Neutrophil (primary cell): ENCODE results near the gene OR9G1.
"Not testable (repeated sequence)": the region's sequence is repeated elsewhere in the genome, so short reads cannot be mapped to it uniquely, and the experiment has no call there.

Source experiments
- H3K27ac ChIP-seq: fragments of 200-600 bp; sonication (generic); 2 replicates; pipeline ENCODE4 v1.5.1; 2016; ENCODE audit warnings: mild to moderate bottlenecking, moderate library complexity
- H3K27me3 ChIP-seq: fragments of 200-600 bp; sonication (generic); 2 replicates; pipeline ENCODE4 v1.6.0; 2016; ENCODE audit warnings: mild to moderate bottlenecking
- H3K36me3 ChIP-seq: fragments of 200-600 bp; sonication (generic); 2 replicates; pipeline ENCODE4 v1.5.1; 2017
- H3K4me1 ChIP-seq, 2 experiments: fragments of 200-600 bp in 1 of 2; sonication (generic) in 1 of 2; 1 replicate in 1 of 2; 2 replicates in 1 of 2; pipeline versions ENCODE4 v1.5.1 to v1.6.1; 2013 to 2016; ENCODE audit warnings: low read depth in 1 of 2, low read length in 1 of 2, mild to moderate bottlenecking in 1 of 2, moderate library complexity in 1 of 2; ENCODE audit not compliant: control insufficient read depth in 1 of 2, insufficient read depth in 1 of 2
- H3K4me3 ChIP-seq, 2 experiments: fragments of 200-600 bp in 1 of 2; sonication (generic) in 1 of 2; 1 replicate in 1 of 2; 2 replicates in 1 of 2; pipeline ENCODE4 v1.5.1; 2013 to 2016; ENCODE audit warnings: low read depth in 1 of 2, low read length in 1 of 2, mild to moderate bottlenecking in 1 of 2, moderate library complexity in 1 of 2
- H3K9me3 ChIP-seq: fragments of 200-600 bp; sonication (generic); 2 replicates; pipeline ENCODE4 v1.5.1; 2016
- TF ChIP-seq, protein P1 (sequence below): fragments of 200-600 bp; sonication (generic); IDR thresholded peaks from 2 replicates; pipeline ENCODE4 v1.5.1; 2016; ENCODE audit warnings: antibody characterized with exemption

The OR9G1 gene

DNA sequence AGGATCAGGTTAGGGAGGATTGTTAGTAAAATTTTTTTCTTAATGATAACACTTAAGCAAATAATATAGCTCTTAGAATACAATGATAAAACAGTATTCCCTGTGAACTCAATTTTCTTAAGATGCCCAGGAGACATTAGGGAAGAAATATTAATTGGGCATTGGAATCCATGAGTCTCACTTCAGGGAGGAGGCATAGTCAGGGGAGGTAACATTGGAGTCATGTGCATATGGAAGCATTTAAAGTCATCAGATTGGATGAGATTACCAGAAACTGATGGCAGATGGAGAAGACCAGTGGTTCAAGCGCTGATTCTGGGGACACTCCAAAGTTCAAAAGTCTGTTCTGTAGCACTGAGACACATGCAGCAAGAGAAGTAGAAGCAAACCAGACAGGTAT is at the start of gene OR9G1:
Gene OR9G1 (plus strand): TSS at position 301 of the 400 bp plus-strand sequence. CDS start 1,293 bp downstream, outside the sequence.
- H3K4me1 ChIP-seq, result no peaks in the 10 kb centered on the region
- no peak within 1 kb of the TSS for H3K27ac ChIP-seq
- no peaks in the 10 kb centered on the region for H3K36me3 ChIP-seq
- TF ChIP-seq, protein P1, sequence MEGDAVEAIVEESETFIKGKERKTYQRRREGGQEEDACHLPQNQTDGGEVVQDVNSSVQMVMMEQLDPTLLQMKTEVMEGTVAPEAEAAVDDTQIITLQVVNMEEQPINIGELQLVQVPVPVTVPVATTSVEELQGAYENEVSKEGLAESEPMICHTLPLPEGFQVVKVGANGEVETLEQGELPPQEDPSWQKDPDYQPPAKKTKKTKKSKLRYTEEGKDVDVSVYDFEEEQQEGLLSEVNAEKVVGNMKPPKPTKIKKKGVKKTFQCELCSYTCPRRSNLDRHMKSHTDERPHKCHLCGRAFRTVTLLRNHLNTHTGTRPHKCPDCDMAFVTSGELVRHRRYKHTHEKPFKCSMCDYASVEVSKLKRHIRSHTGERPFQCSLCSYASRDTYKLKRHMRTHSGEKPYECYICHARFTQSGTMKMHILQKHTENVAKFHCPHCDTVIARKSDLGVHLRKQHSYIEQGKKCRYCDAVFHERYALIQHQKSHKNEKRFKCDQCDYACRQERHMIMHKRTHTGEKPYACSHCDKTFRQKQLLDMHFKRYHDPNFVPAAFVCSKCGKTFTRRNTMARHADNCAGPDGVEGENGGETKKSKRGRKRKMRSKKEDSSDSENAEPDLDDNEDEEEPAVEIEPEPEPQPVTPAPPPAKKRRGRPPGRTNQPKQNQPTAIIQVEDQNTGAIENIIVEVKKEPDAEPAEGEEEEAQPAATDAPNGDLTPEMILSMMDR, result no peak
- no peaks in the 10 kb centered on the region for H3K9me3 ChIP-seq
- no peaks in the 10 kb centered on the region for H3K27me3 ChIP-seq
- H3K4me3 ChIP-seq, result no peak within 1 kb of the TSS

DNA sequence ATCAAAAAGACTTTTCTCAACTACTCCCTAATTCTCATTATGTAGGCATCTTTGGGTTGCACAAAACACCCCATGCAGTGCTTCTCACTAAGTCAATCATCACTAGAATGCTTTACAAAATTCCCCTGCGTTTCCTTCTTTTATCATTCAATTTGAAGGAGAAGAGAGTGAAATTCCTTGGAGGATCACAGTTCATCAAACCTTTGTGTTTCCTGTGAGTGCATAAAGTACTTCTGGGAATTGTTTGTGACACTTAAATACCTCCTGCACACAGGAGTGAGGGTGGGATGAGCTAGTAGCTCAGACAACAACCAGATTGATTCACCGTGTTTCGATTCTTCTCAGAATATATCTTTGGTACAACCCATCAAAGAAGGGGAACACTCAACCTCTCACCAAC is 39.1 kb upstream of the OR9G1 start:
- H3K4me1 ChIP-seq, result no peaks in the 10 kb centered on the region
- no peak overlapping the region for H3K27ac ChIP-seq
- no peaks in the 10 kb centered on the region for H3K36me3 ChIP-seq
- H3K27me3 ChIP-seq, result no peaks in the 10 kb centered on the region
- H3K4me3 ChIP-seq, result no peak overlapping the region
- no peaks in the 10 kb centered on the region for H3K9me3 ChIP-seq
- TF ChIP-seq, protein P1, result no peak

DNA sequence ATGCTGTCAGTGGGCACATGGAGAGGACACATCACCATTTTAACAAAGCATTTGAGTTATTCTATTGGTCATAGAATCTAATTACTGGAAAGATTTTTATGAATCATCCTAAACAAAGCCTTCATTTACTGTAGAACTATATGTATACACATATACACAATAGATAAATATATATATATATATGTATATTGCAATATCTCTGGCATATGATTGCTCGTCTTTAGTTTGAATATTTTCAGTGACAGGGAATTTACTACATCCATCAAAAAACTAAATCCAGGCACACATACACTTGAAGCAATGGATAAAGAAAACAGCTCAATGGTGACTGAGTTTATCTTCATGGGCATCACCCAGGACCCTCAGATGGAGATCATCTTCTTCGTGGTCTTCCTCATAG is 35.5 kb upstream of the OR9G1 start, which contains the start of gene OR5AR1:
Gene OR5AR1 (plus strand): TSS at position 301 of the 400 bp plus-strand sequence. CDS start 0 bp downstream, at position 301.
- Histone ChIP-seq H3K4me1 (no peaks in the 10 kb centered on the region), H3K27ac (no peak within 1 kb of the TSS), H3K4me3 (no peak within 1 kb of the TSS), H3K36me3 (no peaks in the 10 kb centered on the region), H3K9me3 (no peaks in the 10 kb centered on the region), H3K27me3 (no peaks in the 10 kb centered on the region)
- TF ChIP-seq, protein P1, result no peak

DNA sequence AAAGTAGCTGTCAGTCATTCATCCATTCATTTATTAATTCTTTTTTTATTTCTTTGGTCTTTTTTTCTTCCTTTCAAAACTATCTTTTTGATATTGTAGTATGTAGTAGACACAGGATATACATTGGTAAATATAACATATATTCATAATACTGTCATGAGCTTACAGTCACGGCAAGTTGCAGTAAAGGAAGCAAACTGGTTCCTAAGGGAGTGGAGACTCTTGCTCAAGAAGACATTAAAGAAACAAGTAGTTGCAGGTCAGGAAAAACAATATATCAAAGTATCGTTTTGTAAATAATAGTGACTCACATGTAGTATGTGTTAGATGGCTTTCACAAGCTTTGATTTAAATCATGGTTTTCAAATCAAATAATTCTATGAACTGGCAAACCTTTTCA is 27.9 kb upstream of the OR9G1 start:
- Histone ChIP-seq H3K4me3 (no peak overlapping the region), H3K9me3 (no peaks in the 10 kb centered on the region), H3K27ac (no peak overlapping the region), H3K4me1 (no peaks in the 10 kb centered on the region), H3K27me3 (no peaks in the 10 kb centered on the region), H3K36me3 (no peaks in the 10 kb centered on the region)
- TF ChIP-seq, protein P1, result no peak

- H3K27me3 ChIP-seq, result no peaks in the 10 kb centered on the region
- no peak overlapping the region for H3K27ac ChIP-seq
- TF ChIP-seq, protein P1, result no peak
- H3K4me1 ChIP-seq, result no peaks in the 10 kb centered on the region
- H3K9me3 ChIP-seq, result no peaks in the 10 kb centered on the region
- no peaks in the 10 kb centered on the region for H3K36me3 ChIP-seq
- H3K4me3 ChIP-seq, result no peak overlapping the region
Measured at GRCh38 chr11:56688554-56689100, 10.3 kb upstream of the OR9G1 start.

DNA sequence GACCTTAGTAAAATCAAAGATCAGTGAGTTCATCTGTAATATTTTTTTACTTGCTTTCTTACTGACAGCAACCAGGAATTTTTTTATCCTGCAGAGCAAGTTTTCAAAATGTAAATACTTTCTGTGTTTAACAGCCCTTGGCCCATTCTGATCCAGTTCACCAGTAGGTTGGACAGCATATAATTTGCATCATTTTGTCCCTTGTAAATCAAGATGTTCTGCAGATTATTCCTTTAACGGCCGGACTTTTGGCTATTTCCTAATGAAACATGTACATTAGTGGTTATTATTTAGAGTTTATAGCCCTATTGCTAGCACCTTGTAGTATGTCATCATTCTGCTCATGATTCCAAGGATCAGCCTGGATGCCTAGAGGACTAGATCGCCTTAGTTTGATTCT is 7.7 kb upstream of the OR9G1 start:
- H3K27ac ChIP-seq, H3K36me3 ChIP-seq, H3K4me1 ChIP-seq, H3K9me3 ChIP-seq, H3K27me3 ChIP-seq, H3K4me3 ChIP-seq: not testable (repeated sequence)
